Subcutaneous adipose tissue (tissue), 4 donors: ENCODE measurements around the gene FAM168B. TPM values are rescaled to one million over a fixed set of nuclear protein-coding genes. Genes with fewer than 3 reads are reported as not detected.

Experiments
- total RNA-seq, 4 donors: library from RNA; depleted of rRNA; stranded (reverse); fragments of >200 nt; gene quantifications; one replicate each; pipeline ENCODE4 v1.1.0, GENCODE V29; 2016
- TF ChIP-seq, protein P1 (sequence below): fragments of 450-650 bp; IDR thresholded peaks from one replicate; pipeline ENCODE4 v1.5.1; 2016; ENCODE audit warnings: low read depth, mild to moderate bottlenecking, control low read depth, antibody characterized with exemption, moderate library complexity

FAM168B gene
- total RNA-seq, 4 donors from 2014 or later = 72.1 to 107 (median 87.2) TPM

DNA sequence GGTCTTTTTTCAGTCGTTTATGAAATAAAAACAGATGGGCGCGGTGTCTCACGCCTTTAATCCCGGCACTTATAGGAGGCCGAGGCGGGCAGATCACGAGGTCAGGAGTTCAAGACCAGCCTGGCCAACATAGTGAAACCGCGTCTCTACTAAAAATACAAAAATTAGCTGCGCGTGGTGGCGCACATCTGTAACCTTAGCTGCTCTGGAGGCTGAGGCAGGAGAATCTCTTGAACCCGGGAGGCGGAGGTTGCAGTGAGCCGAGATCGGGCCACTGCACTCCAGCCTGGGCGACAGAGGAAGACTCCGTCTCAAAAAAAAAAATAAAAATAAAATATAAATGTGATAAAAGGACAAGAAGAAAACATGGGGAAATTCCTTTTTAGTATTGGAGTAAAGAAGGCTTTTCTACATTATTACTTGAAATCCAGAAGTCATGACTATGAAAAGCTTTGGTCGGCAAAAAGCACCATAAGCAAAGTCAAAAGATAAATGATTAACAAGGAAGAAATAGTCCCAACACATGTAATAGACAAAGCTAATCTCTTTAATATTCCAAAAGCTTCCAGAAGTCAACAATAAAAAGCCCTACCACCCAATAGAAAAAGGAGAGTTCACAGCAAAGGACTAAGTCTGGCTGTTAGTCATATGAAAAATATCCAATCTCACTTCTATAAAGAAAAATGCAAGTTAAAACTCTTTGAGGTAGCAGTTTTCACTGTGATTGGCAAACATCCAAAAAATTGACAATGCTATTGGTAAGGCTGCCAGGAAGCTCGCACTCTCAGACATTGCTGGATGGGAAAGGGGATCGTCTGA, 1.4 kb upstream of the FAM168B start:
- TF ChIP-seq, protein P1, sequence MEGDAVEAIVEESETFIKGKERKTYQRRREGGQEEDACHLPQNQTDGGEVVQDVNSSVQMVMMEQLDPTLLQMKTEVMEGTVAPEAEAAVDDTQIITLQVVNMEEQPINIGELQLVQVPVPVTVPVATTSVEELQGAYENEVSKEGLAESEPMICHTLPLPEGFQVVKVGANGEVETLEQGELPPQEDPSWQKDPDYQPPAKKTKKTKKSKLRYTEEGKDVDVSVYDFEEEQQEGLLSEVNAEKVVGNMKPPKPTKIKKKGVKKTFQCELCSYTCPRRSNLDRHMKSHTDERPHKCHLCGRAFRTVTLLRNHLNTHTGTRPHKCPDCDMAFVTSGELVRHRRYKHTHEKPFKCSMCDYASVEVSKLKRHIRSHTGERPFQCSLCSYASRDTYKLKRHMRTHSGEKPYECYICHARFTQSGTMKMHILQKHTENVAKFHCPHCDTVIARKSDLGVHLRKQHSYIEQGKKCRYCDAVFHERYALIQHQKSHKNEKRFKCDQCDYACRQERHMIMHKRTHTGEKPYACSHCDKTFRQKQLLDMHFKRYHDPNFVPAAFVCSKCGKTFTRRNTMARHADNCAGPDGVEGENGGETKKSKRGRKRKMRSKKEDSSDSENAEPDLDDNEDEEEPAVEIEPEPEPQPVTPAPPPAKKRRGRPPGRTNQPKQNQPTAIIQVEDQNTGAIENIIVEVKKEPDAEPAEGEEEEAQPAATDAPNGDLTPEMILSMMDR = no peak

DNA sequence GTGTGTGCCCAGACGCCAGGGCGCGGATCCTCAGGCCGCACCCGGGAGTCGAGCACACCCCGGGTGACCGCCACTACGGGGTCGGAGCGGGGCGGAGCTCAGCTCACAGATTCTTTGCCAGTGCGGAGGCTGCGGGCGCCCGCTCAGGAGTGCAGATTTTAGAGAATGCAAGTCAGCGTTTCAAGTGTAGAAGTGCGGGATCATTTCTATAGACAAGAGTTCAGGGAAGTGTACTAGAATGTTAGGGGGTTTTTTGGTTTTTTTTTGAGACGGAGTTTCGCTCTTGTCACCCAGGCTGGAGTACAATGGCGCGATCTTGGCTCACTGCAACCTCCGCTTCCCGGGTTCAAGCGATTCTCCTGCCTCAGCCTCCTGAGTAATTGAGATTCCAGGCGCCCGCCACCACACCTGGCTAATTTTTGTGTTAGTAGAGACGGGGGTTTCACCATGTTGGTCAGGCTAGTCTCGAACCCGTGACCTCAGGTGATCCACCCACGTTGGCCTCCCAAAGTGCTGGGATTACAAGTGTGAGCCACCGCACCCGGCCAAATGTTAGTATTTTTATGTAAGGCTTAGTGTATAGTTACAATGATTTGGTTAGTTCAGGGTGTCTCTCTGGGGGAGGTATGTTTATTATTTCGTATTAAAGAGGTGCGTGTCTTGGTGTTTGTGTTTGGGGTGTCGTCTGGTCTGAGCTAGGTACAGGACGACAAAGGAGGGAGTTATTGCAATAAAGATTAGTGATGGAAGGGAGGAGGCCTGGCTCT, 619 bp upstream of the FAM168B start:
- TF ChIP-seq, protein P1 = no peak

DNA sequence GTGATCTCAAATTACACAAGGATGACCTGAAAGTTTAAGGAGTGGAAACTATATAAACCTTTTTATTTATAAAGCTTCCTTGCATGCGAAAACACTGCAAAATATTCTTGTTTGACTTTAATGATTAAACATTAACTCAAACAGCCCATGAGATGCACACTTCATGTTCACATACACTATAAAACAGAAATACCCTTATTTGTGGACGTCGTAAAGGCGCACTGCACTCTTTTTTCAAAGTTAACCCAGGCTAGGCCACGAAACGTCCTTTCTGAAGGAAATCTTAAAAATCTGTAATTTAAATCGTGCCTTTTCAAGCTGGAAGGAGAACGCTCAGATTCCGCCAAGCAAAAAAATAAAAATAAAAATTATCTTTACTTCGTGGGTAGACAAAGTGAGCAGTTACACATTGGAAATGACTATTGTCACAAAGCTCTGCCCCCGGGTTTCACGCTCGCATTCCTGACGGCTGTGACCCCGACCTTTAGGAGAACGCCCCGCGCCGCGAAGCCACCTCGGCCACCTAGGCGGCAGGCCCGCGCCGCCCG, 728 bp downstream of the FAM168B start:
- TF ChIP-seq, protein P1 = no peak

DNA sequence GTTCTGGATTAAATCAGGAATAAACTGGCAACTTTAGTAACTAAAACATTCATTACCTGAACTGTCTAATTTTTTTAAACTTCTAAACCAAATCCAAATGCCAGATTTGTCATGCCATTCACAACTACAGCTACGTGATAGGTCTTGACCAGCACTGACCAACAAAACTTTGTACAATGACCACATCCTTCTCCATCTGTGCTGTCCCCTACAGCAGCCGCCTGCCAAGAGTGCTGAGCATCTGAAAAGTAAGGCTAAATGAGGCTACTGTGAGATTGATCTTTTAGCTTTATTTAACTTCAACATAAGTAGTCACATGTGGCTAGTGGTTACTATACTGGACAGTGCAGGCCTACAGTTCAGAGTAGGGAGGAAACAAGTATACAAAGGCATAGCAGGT, 7.6 kb downstream of the FAM168B start:
- TF ChIP-seq, protein P1 = no peak

DNA sequence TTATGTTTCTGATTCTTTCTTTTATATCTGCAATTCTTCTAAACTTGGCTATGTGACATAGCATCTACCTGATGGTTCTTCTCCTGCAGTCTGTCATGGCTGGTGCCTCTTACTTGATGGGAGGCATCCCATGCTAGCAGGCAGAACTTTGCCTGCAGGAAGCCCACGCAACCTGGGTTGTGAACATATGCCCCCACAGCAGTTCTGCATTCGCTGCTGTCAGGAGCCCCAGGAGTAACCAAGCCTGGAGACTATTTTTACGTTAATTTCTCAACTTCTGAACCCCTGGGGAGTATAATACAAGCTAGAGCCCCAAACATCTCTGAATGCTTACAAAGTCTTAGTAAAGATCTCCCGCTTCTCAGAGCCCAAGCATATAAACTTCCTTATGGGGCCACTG, 12.1 kb downstream of the FAM168B start:
- TF ChIP-seq, protein P1 = no peak

DNA sequence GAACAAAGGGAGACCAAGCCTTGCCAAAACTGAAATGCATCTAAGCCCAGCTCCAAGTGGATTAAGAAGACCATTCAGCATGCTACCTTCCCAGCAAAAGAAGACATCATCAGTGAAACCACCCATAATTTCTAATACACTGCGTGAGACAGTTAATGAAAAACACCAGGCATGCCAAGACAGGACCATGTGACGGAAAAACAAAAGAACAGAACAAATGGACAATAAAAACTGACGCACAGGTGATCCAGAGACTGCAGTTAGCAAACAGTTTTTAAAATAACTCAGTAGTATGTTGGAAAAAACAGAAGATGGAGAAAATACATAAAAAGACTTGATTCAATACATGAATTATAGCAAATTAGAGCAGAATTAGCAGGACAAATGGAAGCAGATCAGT, 15.3 kb downstream of the FAM168B start:
- TF ChIP-seq, protein P1 = no peak
